Renal cortex interstitium (tissue), 15 donors: ENCODE results near the gene LRSAM1. TPM values are rescaled to one million over a fixed set of nuclear protein-coding genes. Genes with fewer than 3 reads are reported as not detected.

ENCODE experiments used
- DNase-seq, 11 donors: peaks; one replicate each; pipeline ENCODE4 v3.0.0-alpha.2; 2013; ENCODE audit warnings: low read depth in 9 of 11, low spot score in 4 of 11; ENCODE audit errors: extremely low read depth in 1 of 11
- long read RNA-seq, 16 experiments: transcript quantifications; one replicate each; lab custom pipeline, GENCODE V29; 2026
- polyA plus RNA-seq, 3 donors: library from polyadenylated mRNA; unstranded; fragments of 120-200 nt; gene quantifications; one replicate each; pipeline ENCODE4 v1.2.1, GENCODE V29; 2013; ENCODE audit not compliant: insufficient read length in 3 of 3

LRSAM1 gene
- polyA plus RNA-seq, result 10 to 100 TPM; 16.4 to 24.9 (median 17.8) TPM
- long read RNA-seq, donor 1, partial matches to known transcripts, result 0 of 1 reads
- long read RNA-seq, donor 1, other reads (novel, unspliced or antisense), result 0 of 1 reads
- long read RNA-seq, donor 2, result 0 reads
- long read RNA-seq, donor 3, partial matches to known transcripts, result 0 of 2 reads
- long read RNA-seq, donor 3, other reads (novel, unspliced or antisense), result 0 of 2 reads
- long read RNA-seq, donor 4, partial matches to known transcripts, result 0 of 2 reads
- long read RNA-seq, donor 4, other reads (novel, unspliced or antisense), result 0 of 2 reads
- long read RNA-seq, donor 5, result 0 reads
- long read RNA-seq, donor 6, partial matches to known transcripts, result 0 of 1 reads
- long read RNA-seq, donor 6, other reads (novel, unspliced or antisense), result 0 of 1 reads
- long read RNA-seq, donor 7, partial matches to known transcripts, result 0 of 1 reads
- long read RNA-seq, donor 7, other reads (novel, unspliced or antisense), result 0 of 1 reads
- long read RNA-seq, donor 8, partial matches to known transcripts, result 8 of 12 reads
- long read RNA-seq, donor 8, other reads (novel, unspliced or antisense), result 0 of 12 reads
- long read RNA-seq, donor 9, partial matches to known transcripts, result 0 of 1 reads
- long read RNA-seq, donor 9, other reads (novel, unspliced or antisense), result 0 of 1 reads
- long read RNA-seq, donor 10, partial matches to known transcripts, result 0 of 2 reads
- long read RNA-seq, donor 10, other reads (novel, unspliced or antisense), result 0 of 2 reads
- long read RNA-seq, donor 11, partial matches to known transcripts, result 0 of 1 reads
- long read RNA-seq, donor 11, other reads (novel, unspliced or antisense), result 0 of 1 reads
- long read RNA-seq, donor 12, result 0 reads
- long read RNA-seq, donor 13, result 0 reads
- long read RNA-seq, donor 14, partial matches to known transcripts, result 0 of 1 reads
- long read RNA-seq, donor 14, other reads (novel, unspliced or antisense), result 0 of 1 reads
- long read RNA-seq, donor 15, partial matches to known transcripts, result 0 of 1 reads
- long read RNA-seq, donor 15, other reads (novel, unspliced or antisense), result 0 of 1 reads
- long read RNA-seq, donor 16, partial matches to known transcripts, result 8 of 10 reads
- long read RNA-seq, donor 16, other reads (novel, unspliced or antisense), result 0 of 10 reads

GRCh38 chr9:127450830-127451607, at the start of gene LRSAM1, which contains the start of gene RPL12:
TSS of gene LRSAM1 (plus strand) at chr9:127451510. CDS start at chr9:127454528, 3,018 bp downstream.
TSS of gene RPL12 (minus strand) at chr9:127451406. CDS start at chr9:127451317, 89 bp downstream.
- peak; percentile 93 to 99 (median 96) for DNase-seq

DNA sequence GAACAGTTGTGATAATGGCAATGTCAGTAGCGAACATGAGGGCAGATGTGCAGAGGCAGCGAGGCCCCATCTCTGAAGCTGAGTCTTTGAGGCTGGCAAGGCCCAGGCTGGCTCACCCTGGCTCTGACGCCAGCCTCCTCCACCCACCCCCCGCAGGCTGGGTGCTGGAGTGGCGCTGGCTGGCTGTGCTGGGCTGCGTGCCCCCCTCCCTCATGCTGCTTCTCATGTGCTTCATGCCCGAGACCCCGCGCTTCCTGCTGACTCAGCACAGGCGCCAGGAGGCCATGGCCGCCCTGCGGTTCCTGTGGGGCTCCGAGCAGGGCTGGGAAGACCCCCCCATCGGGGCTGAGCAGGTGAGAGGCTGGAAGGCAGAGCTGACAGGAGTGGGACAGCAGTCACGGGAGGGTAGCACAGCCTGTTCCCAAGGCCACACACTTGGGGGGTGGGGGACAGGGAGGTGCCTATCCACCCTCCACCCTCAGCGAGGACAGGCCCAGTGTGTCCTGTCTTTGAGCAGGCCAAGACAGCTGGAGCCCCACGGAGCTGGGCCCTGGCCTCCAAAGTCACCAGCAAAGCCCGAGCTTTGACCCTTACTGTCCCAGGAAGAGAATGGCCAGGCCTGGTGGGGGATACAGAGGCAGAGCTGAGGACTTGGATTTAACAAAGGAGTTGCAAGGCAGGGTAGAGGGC, 48.8 kb upstream of the LRSAM1 start:
- no peak for DNase-seq

- no peak for DNase-seq
Measured at GRCh38 chr9:127403507-127404192, 47.7 kb upstream of the LRSAM1 start.

DNA sequence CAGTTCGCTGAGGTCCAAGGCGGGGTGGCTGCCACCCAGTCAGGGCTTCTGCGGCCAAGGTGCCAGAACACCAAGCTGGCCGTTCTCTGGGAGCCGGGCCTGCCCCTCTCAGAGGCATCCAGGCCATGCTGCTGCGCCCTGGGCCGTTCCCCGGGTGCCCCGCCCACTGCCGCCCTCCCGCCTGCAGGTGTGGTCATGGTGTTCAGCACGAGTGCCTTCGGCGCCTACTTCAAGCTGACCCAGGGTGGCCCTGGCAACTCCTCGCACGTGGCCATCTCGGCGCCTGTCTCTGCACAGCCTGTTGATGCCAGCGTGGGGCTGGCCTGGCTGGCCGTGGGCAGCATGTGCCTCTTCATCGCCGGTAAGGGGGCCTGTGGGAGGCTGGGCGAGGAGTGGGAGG, 46.7 kb upstream of the LRSAM1 start:
- no peak for DNase-seq

DNA sequence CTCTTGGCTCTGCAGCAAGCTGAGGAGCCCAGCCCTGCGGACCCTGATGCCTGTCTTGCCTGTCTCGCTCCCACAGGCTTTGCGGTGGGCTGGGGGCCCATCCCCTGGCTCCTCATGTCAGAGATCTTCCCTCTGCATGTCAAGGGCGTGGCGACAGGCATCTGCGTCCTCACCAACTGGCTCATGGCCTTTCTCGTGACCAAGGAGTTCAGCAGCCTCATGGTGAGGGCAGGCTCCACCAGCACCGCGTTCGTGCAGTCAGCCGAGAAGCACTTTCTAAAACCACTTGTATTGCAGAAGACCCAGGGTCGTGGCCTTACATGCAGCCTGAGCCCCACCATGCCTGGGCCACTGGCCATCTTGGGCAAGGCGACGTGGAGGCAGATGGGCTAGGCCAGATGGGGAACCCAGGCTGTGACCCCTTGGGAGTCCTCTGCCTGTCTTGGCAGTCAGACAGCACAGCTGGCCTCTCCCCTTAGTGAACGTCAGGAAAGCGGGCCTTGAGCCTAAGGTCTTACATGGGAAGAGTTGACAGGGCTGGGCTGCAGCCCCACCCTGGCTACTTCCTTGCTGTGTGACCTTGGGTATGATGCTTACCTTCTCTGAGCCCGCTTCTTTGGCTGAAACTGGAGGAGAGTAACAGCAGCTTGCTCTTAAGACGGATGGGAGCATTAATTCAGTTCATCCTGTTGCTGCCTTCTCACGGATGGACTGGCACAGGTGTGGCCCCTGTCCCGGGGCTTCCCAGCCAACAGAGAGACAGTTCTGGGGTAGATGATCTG, 45.8 kb upstream of the LRSAM1 start:
- DNase-seq, result no peak

- no peak for DNase-seq
Measured at GRCh38 chr9:127406799-127407491, 44.4 kb upstream of the LRSAM1 start.

DNA sequence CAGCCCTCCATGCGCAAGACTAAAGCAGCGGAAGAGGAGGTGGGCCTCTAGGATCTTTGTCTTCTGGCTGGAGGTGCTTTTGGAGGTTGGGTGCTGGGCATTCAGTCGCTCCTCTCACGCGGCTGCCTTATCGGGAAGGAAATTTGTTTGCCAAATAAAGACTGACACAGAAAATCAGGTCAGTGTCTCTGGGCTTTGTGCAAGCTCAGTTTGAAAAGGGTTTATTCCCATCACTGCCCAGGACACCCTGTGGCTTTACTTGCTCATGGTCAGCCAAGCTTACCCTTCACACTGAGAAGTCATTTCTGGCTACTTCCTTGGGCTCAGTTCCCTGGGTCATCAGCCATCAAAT, 43.8 kb upstream of the LRSAM1 start:
- no peak for DNase-seq

- DNase-seq, result no peak
Measured at GRCh38 chr9:127411122-127411521, 40.2 kb upstream of the LRSAM1 start.

GRCh38 chr9:127415141-127415540, 36.2 kb upstream of the LRSAM1 start:
- no peak for DNase-seq

DNA sequence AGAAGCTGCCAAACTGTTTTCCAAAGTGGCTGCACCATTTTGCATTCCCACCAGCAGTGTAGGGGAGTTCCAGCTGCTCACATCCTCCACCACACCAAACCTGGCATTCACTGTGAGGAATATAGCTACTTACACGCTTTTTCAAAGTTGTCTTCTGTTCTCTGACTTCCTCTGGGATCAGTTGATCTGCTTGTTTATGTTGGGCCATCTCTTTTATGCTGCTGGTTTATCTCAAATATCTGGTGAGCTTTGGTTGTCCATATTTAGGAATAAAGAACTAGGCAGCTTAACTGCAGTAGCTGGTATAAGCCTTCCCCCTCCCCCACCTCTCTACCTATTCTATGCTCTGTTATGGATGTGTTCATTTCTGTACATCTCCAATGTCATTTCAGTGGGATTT, 35.7 kb upstream of the LRSAM1 start:
- DNase-seq, result no peak

DNA sequence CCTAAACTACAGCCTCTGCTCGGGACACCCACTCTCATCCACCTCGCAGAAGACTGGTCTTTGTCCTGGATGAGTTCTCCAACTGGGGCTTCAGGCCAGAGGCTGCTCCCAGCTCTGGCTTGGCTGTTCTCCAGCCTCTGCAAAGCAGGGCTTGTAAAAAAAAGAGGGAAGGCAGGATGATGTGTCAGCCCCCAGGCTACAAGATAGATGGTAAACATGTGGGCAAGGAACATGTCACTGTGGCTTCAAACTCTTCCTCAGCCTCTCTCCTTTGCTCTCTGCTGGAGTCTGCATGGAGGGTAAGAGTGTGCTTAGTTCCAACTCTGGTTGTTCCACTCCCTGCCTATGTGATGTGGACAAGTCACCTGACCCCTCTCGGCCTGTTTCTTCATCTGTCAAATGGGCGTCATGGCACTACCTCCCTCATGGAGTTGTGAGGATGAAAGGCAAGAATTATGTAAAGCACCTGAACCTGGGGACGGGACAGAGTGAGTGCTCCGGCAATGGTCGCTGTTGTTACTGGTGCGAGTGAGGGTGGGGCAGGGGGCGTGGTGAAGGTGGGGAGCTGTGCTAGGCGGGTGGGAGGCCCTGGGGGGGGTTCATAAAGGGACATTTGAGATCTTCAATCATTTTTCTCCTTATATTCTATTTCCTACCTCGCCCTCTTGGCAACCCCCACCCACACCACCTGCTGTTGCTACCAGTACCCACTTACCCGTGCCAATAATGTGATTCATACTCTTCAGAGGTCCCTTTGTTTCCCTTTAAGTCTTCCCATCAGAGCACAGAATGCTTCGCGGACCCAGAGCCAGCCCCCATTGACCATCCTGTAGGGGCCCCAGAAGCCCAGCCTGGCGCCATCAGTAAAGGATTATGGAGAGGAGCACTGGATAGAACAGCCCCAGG, 33.9 kb upstream of the LRSAM1 start:
- no peak for DNase-seq

DNA sequence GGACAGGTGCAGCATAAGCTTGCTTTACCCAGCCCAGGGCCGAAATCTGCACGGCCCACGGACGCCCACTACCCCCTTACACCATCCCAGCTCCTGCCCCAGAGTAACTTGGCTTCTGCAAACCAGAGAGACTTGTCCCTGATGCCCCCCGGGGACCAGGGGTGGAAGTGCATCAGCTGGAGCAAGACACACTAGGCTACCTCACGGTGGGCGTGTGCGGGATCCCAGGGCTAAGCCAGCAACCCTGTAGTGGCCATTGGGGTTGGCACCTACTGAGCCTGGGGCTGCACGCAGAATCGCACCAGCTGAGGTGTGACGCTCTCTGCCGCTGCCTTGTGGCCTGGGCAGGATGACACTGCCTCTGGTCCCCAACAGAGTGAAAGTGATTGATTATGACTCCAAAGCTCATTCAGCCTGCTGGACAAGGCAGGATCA, 33.3 kb upstream of the LRSAM1 start:
- no peak for DNase-seq

DNA sequence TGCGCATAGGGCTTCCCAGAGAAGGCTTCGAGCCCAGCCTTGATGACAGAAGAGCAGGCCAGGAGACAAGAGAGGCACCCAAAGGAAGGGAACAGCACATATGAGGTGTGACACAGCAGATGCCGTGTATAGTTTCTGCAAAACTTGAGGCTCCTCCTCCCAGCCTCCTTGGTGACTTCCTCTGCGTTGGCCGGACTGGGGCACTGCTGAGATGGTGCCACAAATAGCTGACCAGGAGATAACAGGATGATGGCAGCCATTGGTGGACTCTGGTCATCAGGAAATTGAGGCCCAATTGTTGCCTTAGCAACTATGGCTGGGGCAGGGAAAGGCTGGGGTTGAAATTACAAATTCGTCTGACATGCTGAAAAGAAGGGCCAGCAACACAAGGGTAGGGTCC, 32.0 kb upstream of the LRSAM1 start:
- no peak for DNase-seq

GRCh38 chr9:127421057-127421456, 30.3 kb upstream of the LRSAM1 start:
- no peak for DNase-seq

- no peak for DNase-seq
Measured at GRCh38 chr9:127422133-127422782, 29.1 kb upstream of the LRSAM1 start.
